IPS DF 19.7 (cell line): ENCODE results near the gene ABCA1.
"Not testable (repeated sequence)": the region's sequence is repeated elsewhere in the genome, so short reads cannot be mapped to it uniquely, and the experiment has no call there.

Experiments
- DNase-seq: peaks from one replicate; pipeline ENCODE4 v3.0.0-alpha.2; 2013; ENCODE audit warnings: low read depth, low spot score

Gene ABCA1

GRCh38 chr9:104869811-104870210, 58.1 kb downstream of the ABCA1 start:
- DNase-seq, result no peak

DNA sequence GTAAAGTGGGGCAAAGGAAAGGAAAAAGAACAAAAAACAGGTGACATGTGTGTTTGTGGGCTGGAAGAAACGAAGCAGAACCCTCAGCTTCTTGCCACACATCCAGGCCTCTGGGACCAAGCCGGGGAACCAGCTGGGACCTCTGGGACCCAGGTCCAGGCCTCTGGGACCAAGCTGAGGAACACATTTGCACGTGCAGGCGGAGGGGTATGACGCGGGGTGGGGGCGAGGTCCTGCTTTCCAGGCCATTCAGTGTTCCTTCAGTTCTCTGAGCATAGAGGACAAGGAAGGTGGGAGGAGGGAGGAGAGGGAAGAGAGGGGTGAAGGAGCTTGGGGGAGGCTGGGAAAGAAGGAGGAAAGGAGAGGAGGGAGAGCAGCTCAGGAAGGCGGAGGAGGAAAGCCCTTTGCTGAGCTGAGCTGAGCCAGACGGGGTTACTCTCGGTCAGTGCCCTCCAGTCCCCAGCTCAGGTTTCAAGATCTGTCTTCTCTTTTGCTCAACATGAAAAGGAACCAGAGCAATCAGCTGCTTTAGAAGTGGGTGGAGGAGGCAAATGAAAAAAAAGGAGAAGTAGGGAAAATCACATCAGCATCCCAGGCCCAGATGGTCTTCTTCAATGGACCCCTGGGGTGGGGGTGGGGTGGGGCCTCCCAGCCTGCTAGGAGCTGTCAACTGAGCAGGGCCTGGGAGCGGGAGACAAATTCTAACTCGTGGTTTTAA, 59.1 kb downstream of the ABCA1 start:
- DNase-seq, result no peak

GRCh38 chr9:104868303-104868686, 59.7 kb downstream of the ABCA1 start:
- DNase-seq, result no peak

DNA sequence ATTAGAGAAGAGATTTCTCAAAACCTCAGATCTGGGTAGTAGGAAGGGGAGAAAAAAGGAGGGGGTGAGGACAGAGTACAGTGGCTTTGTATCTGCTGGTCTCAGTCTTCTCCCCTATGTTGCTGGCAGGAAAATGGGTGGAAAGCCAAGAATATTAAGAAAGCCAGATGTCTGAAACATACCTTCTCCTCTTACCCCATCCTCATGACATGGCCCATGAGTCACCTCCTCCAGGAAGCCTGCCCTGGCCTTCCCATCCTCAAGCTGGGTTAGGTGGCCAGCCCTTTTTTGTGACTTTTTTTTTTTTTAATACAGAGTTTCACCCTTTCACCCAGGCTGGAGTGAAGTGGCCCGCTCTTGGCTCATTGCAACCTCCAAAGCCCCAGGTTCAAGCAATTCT, 61.8 kb downstream of the ABCA1 start:
- DNase-seq, result no peak

GRCh38 chr9:104864675-104865104, 63.3 kb downstream of the ABCA1 start:
- no peak for DNase-seq

DNA sequence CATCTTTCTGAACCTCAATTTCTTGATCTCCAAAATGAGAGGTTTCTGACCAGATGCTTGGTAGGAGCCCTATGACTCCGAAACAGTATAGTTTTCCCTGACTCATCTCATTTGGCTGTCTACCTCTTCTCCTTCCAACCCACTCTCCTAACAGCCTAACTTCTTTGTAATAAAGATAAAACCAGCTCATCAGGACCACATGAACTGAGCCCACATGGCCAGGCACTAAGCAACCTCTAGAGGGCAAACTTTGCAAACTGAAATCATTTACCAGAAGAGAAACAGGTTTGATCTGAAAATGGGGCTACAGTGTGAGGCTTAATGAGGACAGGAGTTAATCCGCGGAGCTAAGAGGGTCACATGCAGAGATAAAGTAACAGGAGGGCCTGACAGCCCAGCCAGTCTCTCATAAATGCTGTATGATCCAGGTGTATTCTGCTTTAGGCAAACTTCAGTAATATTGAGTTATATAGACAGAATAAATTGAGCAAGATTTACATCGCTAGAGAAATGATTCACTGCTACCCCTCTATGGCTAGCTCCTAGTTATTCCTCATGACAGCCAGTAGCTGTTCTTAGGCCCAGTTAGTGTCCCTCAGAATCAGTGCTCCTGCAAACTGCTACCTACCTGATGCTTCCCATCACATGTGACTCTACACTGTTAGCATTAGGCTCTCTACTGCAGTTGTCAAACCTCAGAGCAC, 64.6 kb downstream of the ABCA1 start:
- no peak for DNase-seq

- DNase-seq, result no peak
These were observed 66.6 kb downstream of the ABCA1 start for GRCh38 chr9:104861397-104861796.

DNA sequence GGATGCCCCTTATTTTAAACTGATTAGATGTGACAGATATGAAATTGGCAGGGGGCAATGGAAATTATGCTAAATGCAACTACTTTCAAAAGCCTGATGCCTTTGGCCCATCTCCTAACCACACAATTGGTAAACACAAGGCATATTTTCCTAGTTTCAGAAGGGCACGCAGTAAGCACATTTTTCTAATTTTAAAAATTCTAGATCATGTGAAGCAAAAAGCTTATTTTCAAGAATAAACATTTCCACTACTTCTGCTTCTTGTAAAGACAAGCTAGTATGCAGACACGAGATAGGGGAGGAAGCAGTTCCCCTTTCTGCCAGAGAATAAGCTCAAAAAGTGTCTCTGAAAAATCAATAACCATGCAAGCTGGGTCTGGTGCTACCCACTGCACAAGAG, 67.7 kb downstream of the ABCA1 start:
- DNase-seq, result no peak

DNA sequence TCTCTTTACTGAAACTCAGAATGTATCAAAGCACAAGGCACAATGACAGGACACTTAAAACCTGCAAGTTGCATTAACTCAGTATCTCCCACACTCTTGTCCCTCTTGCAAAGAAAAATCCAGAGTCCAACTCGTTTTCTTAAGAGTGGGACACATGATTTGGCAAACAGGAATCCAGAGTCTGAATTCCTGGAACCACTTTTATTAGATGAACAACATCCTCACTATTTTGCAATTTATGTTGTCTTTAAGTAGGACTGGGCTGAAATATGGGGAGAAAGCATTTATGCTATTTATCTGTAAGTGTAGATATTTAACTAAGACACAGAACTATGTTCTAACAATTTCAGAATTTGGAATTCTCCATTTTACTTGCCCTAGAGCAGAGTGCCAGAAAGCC, 69.1 kb downstream of the ABCA1 start:
- DNase-seq, result no peak

DNA sequence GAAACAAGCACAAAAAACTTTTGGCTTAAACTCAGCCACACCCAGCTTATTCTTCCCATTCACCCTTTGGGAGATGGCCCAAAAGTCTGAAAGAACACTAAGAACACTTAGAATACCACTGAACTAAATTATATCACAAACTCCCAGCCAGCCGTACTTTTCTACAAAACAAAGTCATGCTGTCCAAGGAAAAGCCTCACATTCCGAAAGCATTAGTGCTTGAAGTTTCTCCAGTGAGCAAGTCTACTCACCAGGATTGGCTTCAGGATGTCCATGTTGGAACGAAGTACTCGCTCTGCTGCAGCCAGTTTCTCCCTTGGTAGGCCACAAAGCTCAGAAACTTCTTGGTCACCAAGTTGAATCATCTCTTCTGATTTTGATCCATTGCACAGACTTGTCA, 69.7 kb downstream of the ABCA1 start:
- DNase-seq, result no peak

- no peak for DNase-seq
These were observed 71.5 kb downstream of the ABCA1 start for GRCh38 chr9:104856413-104856941.

- DNase-seq, result no peak
These were observed 72.1 kb downstream of the ABCA1 start for GRCh38 chr9:104855807-104856206.

DNA sequence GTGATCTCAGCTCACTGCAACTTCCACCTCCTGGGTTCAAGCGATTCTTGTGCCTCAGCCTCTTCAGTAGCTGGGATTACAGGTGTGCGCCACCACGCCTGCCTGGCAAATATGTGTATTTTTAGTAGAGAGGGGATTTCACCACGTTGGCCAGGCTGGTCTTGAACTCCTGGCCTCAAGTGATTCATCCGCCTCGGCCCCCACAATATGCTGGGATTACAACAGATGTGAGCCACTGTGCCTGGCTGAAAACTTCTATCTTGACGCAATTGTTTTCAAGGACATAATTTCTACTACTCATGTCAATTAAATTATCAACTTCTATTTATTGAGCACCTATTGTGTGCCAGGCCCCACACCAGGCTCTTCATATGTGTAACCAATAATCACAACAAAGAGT, 72.7 kb downstream of the ABCA1 start:
- not testable (repeated sequence) for DNase-seq

DNA sequence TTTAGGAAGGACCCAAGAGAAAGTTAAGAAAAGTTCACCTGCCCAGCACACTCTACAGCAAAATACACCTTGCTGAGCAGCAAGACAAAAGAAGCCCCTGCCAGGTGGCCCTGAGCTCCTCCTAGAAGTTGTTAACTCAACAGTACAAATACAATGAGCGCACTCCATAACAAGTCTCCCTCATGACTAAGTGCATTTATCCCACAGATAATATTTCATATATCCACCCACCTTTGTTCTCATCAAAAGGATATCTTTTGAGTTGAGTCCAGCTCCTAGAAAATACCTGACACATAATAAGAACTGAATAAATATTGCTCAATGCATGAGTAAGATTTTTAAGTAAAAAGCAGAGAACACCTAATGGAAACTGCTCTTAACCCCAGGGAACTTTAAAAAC, 73.3 kb downstream of the ABCA1 start:
- no peak for DNase-seq

GRCh38 chr9:104853683-104854082, 74.3 kb downstream of the ABCA1 start:
- DNase-seq, result no peak

DNA sequence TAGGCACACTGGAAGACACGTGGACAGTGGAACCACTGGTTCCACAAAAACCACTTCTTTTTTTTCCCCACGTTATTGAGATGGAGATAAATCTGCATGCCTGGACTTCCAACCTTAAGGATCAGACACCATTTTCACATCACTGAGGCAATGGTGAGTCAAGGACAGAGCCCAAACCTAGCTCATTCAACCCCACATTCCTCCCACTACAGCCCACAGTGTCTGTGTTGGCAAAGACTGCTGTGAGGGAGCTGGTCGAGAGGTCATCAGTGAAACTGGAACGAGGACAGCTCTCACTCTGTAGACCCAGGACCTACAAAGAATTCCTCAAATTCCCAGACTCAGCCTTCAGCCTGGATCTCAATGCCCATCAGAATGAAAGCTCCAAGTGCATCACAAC, 74.8 kb downstream of the ABCA1 start:
- DNase-seq, result no peak

DNA sequence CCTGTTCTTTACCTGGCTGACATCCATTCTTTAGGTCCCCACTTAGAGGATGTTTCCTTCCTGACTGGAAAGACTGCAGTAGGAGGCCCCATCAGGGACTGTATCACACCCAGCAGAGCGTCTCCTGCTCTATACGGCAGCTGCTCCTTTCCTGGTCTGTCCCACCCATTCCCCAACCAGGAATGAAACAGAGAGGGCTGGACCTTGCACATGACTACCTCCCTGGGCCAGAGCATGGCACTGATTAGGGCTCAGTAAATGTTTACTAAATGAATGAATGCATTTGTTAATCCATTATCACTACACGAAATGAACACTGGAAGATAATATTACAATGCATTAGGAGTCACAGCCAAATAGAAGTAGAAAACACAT, 76.4 kb downstream of the ABCA1 start:
- no peak for DNase-seq

- no peak for DNase-seq
These were observed 77.0 kb downstream of the ABCA1 start for GRCh38 chr9:104850786-104851545.

GRCh38 chr9:104849023-104849422, 78.9 kb downstream of the ABCA1 start:
- no peak for DNase-seq

- no peak for DNase-seq
These were observed 83.2 kb downstream of the ABCA1 start for GRCh38 chr9:104844710-104845109.

DNA sequence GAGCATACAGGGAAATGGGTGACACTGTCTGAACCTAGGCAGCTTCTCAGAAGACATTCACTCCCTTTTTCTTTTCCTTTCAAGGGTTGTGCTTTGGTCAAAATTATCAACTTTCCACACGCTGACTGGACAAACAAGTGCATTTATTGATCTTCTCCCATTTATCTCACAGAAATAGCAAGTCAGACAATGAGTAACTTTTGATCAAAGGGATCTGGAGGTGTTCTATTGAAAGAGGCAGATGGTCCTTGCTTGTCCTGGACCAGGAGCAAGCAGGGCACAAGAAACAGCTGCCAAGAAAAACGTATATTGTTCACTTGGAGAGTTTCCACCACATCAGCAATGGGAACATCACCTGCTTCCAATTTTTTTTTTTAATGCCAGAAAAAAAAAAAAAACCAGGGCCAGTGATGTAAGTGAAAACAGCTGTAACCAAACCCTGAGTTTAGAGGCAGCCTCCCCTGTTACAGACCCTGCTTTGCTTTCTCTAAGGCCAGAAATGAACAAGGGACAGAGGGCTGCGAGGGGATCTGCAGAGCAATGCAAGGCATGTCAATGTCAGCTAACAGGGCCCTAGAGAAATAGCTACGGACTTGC, 84.2 kb downstream of the ABCA1 start:
- DNase-seq, result no peak

DNA sequence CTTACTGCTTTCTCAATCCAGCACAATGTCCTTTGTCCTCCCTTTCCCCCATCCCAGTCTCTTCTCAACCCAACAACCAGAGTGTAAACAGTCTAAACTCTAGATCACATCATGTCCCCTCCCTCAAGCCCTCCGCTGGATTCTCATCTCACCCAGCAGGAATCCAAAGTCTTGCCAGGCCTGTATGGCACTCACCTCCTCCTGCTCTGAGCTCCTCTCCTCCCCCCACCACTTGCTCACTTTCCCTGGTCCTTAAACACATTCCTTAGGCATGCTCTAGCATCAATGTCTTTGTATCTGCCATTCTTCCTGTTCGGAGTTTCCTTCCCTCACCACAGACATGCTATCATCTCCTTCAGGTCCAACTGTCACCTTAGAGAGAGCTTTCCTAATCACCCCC, 85.3 kb downstream of the ABCA1 start:
- DNase-seq, result no peak
